ENCODE measurements around the gene CASP2. TPM values are rescaled to one million over a fixed set of nuclear protein-coding genes. Genes with fewer than 3 reads are reported as not detected.

The CASP2 gene
- total and polyA plus RNA-seq, 2 of the 13 experiments (the other 11 are each of a cell fraction or from before 2014, with no cell fraction given): 10.2 to 13.7 TPM

- TF ChIP-seq ZNF576 (CRISPR knock-in tag; IDR thresholded peaks at IDR 0.05) (0 out of 2 replicates have a peak, but pooled peaks have one; percentile 30), SMARCC2 (IDR thresholded peaks at IDR 0.05) (no peak), ZFX (CRISPR knock-in tag; IDR thresholded peaks at IDR 0.05; ENCODE audit: low read depth) (peak; percentile 62; the same call in 1 of the 2 replicates), POLR2G (IDR thresholded peaks at IDR 0.05; ENCODE audit: low read depth, low read length) (peak; percentile 85), ZC3H4 (CRISPR knock-in tag; IDR thresholded peaks at IDR 0.05; ENCODE audit: borderline replicate concordance) (no peak), ZNF768 (CRISPR knock-in tag; IDR thresholded peaks at IDR 0.05) (0 out of 2 replicates have a peak, but pooled peaks have one; percentile 56), PREB (CRISPR knock-in tag; IDR thresholded peaks at IDR 0.05) (no peak), ZNF746 (CRISPR knock-in tag; IDR thresholded peaks at IDR 0.05) (peak; percentile 86), AGO2 (optimal IDR thresholded peaks at IDR 0.05; ENCODE audit: low read depth, low read length) (peak; percentile 80), NFKB2 (CRISPR knock-in tag; IDR thresholded peaks at IDR 0.05; ENCODE audit: borderline replicate concordance) (peak; percentile 34; the same call in 1 of the 2 replicates), NCOR1 (IDR thresholded peaks at IDR 0.05; ENCODE audit: borderline replicate concordance, low read length) (peak; percentile 19; the same call in 1 of the 2 replicates), MYPOP (CRISPR knock-in tag; IDR thresholded peaks at IDR 0.05) (peak; percentile 40; the same call in 1 of the 2 replicates), KDM2A (CRISPR knock-in tag; IDR thresholded peaks at IDR 0.05; ENCODE audit: borderline replicate concordance, low read depth) (peak; percentile 90), CAMTA2 (CRISPR knock-in tag; IDR thresholded peaks at IDR 0.05; ENCODE audit: borderline replicate concordance) (peak; percentile 79; the same call in 1 of the 2 replicates), ZMYM4 (CRISPR knock-in tag; IDR thresholded peaks at IDR 0.05) (peak; percentile 86), ZNF124 (CRISPR knock-in tag; IDR thresholded peaks at IDR 0.05) (peak; percentile 74; the same call in 1 of the 2 replicates), IRX3 (CRISPR knock-in tag; IDR thresholded peaks at IDR 0.05; ENCODE audit: borderline replicate concordance, low read depth) (0 out of 2 replicates have a peak, but pooled peaks have one; percentile 11), ZNF282 (IDR thresholded peaks at IDR 0.05; ENCODE audit: partially characterized antibody) (no peak), SPEN (CRISPR knock-in tag; IDR thresholded peaks at IDR 0.05; ENCODE audit: low read depth) (peak; percentile 77), TBL1XR1 (IDR thresholded peaks at IDR 0.05; ENCODE audit: borderline replicate concordance, low read length, partially characterized antibody) (no peak), MAZ (IDR thresholded peaks at IDR 0.05; ENCODE audit: borderline replicate concordance, low read depth, low read length) (peak; percentile 62; the same call in 1 of the 2 replicates), MAZ (CRISPR knock-in tag; IDR thresholded peaks at IDR 0.05; ENCODE audit: low read depth) (peak; percentile 88), ZNF207 (IDR thresholded peaks at IDR 0.05; ENCODE audit: borderline replicate concordance) (no peak), PATZ1 (CRISPR knock-in tag; IDR thresholded peaks at IDR 0.05) (peak; percentile 96), ZNF747 (CRISPR knock-in tag; IDR thresholded peaks at IDR 0.05; ENCODE audit: borderline replicate concordance) (peak; percentile 70)
Measured at GRCh38 chr7:143287935-143288826, at the start of gene CASP2 (continued).
